Keratinocyte (primary cell): Measurements from ENCODE around the gene GPRIN2. TPM values are rescaled to one million over a fixed set of nuclear protein-coding genes. Genes with fewer than 3 reads are reported as not detected.

Source experiments
- DNase-seq: peaks from one replicate; pipeline ENCODE4 v3.0.0-alpha.2; 2011; ENCODE audit warnings: low read depth, missing footprints, low spot score
- FAIRE-seq: peaks from 2 replicates; lab custom pipeline; 2011; peaks lifted over from hg19 to GRCh38; lab: Jason Lieb, UNC
- H2AFZ ChIP-seq: 2 replicates; pipeline ENCODE4 v1.6.0; 2012; ENCODE audit warnings: low read length, control low read depth, inconsistent platforms; ENCODE audit not compliant: control insufficient read depth
- H3K27ac ChIP-seq: 2 replicates; pipeline ENCODE4 v1.5.1; 2011; ENCODE audit warnings: low read length; ENCODE audit not compliant: control insufficient read depth, insufficient read depth
- H3K27me3 ChIP-seq: 3 replicates; pipeline ENCODE4 v1.6.0; 2011; ENCODE audit warnings: low read length; ENCODE audit not compliant: control insufficient read depth, insufficient read depth; ENCODE audit errors: extremely low read depth
- H3K36me3 ChIP-seq, 2 experiments: 2 replicates in 1 of 2; 3 replicates in 1 of 2; pipeline ENCODE4 v1.5.1; 2011; ENCODE audit warnings: low read length in 2 of 2, mild to moderate bottlenecking in 1 of 2; ENCODE audit not compliant: control insufficient read depth in 2 of 2, insufficient read depth in 2 of 2; ENCODE audit errors: extremely low read depth in 1 of 2
- H3K4me1 ChIP-seq: 3 replicates; pipeline ENCODE4 v1.5.1; 2011; ENCODE audit warnings: low read length; ENCODE audit not compliant: control insufficient read depth, insufficient read depth; ENCODE audit errors: extremely low read depth
- H3K4me2 ChIP-seq: 3 replicates; pipeline ENCODE4 v1.6.0; 2011; ENCODE audit warnings: low read depth, low read length; ENCODE audit not compliant: control insufficient read depth, insufficient read depth; ENCODE audit errors: extremely low read depth
- H3K4me3 ChIP-seq, 3 experiments: fragments of 200-600 bp in 1 of 3; sonication (generic) in 1 of 3; 2 replicates in 2 of 3; 3 replicates in 1 of 3; pipeline ENCODE4 v1.5.1; 2011 to 2016; ENCODE audit warnings: low read length in 3 of 3, mild to moderate bottlenecking in 3 of 3, control low read depth in 2 of 3, inconsistent platforms in 1 of 3, low read depth in 1 of 3, mixed read lengths in 1 of 3, mixed run types in 1 of 3, moderate library complexity in 1 of 3; ENCODE audit not compliant: control insufficient read depth in 2 of 3, insufficient read depth in 2 of 3; ENCODE audit errors: extremely low read depth in 1 of 3
- H3K79me2 ChIP-seq: 2 replicates; pipeline ENCODE4 v1.6.0; 2012; ENCODE audit warnings: low read length; ENCODE audit not compliant: control insufficient read depth, insufficient read depth
- H3K9ac ChIP-seq: 3 replicates; pipeline ENCODE4 v1.6.0; 2011; ENCODE audit warnings: low read length; ENCODE audit not compliant: control insufficient read depth, insufficient read depth; ENCODE audit errors: extremely low read depth
- H3K9me1 ChIP-seq: 3 replicates; pipeline ENCODE4 v1.6.0; 2011; ENCODE audit warnings: low read length; ENCODE audit not compliant: control insufficient read depth, insufficient read depth; ENCODE audit errors: extremely low read depth
- H3K9me3 ChIP-seq: 2 replicates; pipeline ENCODE4 v1.5.1; 2012; ENCODE audit warnings: low read depth, low read length; ENCODE audit not compliant: control insufficient read depth
- H4K20me1 ChIP-seq: 3 replicates; pipeline ENCODE4 v1.6.0; 2011; ENCODE audit warnings: low read length; ENCODE audit not compliant: control insufficient read depth, insufficient read depth; ENCODE audit errors: extremely low read depth
- EZH2 ChIP-seq: IDR thresholded peaks from one replicate; pipeline ENCODE4 v1.6.1; 2012; ENCODE audit warnings: inconsistent platforms, mild to moderate bottlenecking, low read length, moderate library complexity
- dilution Hi-C: fragments of 300-500 bp; cut with MboI; formaldehyde crosslinking; loops from one replicate; pipeline ENCODE4 v1.7.0; 2020; ENCODE audit warnings: low sequenced_read_pairs; ENCODE audit not compliant: extremely low pct_ligation_motif_present
- polyA plus RNA-seq, 5 experiments: library from polyadenylated mRNA; depleted of rRNA in 3 of 5; stranded (reverse) in 3 of 5; stranded (forward) in 1 of 5; unstranded in 1 of 5; fragments of >200 nt; gene quantifications; 1 replicate in 1 of 5; 2 replicates in 3 of 5; 3 replicates in 1 of 5; pipeline versions ENCODE4 v1.2.1 to v1.2.3, GENCODE V29; 2011 to 2012; ENCODE audit warnings: missing spikeins in 2 of 5, low read depth in 1 of 5, low replicate concordance in 1 of 5
- TF ChIP-seq, protein P1 (sequence below), 3 experiments: IDR thresholded peaks in 1 of 3; conservative IDR thresholded peaks in 1 of 3; optimal IDR thresholded peaks in 1 of 3; 2 replicates in 2 of 3; 3 replicates in 1 of 3; pipeline versions ENCODE3 to v1.5.1; 2011; ENCODE audit warnings: low read length in 3 of 3, mild to moderate bottlenecking in 3 of 3, moderate library complexity in 2 of 3, control low read depth in 1 of 3, inconsistent platforms in 1 of 3; ENCODE audit not compliant: insufficient read depth in 2 of 3; ENCODE audit errors: extremely low read depth in 1 of 3

GPRIN2 gene
- polyA plus RNA-seq, 1 donor (not counting 4 experiments of a cell fraction or from before 2014, with no cell fraction given): 0.08 TPM

DNA sequence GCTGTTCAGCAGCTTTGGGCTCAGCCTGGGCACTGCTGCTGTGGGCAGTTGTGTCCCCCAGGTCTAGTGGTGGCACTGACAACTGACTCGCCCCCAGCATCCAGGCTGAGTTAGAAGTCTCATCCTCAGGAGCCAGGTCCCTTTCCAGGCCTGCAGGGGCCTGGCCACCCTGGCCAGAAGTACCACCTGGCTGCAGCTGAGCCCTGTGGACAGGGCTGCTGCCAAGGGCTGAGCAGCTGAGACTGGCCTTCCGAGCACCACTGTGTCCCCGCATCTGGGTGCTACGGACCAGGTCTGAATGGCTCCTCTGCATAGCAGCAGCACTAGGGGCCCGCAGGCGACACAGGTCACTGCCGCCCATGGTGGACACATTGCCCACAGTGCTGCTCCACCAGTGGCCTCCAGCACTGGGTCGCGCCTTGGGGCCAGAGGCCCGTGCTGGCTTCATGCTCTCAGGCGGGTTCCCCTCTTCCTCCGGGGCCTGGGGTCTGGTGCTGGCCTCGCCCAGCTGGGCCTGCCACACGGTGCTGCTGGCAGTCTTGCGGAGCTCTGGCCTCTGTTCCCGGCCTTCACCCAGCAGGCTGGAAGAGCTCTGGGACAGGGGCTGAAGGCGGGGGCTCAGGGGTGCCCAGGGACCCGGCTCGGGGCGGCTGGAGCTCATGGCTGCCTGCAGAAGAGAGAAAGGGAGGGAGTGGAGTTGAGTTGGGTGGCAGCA is 6.2 kb downstream of the GPRIN2 start:
- no peak overlapping the region for H2AFZ ChIP-seq
- FAIRE-seq (no peak), DNase-seq (no peak)
- TF ChIP-seq EZH2: no peak
- TF ChIP-seq, protein P1, sequence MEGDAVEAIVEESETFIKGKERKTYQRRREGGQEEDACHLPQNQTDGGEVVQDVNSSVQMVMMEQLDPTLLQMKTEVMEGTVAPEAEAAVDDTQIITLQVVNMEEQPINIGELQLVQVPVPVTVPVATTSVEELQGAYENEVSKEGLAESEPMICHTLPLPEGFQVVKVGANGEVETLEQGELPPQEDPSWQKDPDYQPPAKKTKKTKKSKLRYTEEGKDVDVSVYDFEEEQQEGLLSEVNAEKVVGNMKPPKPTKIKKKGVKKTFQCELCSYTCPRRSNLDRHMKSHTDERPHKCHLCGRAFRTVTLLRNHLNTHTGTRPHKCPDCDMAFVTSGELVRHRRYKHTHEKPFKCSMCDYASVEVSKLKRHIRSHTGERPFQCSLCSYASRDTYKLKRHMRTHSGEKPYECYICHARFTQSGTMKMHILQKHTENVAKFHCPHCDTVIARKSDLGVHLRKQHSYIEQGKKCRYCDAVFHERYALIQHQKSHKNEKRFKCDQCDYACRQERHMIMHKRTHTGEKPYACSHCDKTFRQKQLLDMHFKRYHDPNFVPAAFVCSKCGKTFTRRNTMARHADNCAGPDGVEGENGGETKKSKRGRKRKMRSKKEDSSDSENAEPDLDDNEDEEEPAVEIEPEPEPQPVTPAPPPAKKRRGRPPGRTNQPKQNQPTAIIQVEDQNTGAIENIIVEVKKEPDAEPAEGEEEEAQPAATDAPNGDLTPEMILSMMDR (optimal IDR thresholded peaks at IDR 0.05 in 1 of 3, IDR thresholded peaks at IDR 0.05 in 1 of 3, conservative IDR thresholded peaks at IDR 0.05 in 1 of 3; ENCODE audit: extremely low read depth in 1 of 3, insufficient read depth in 2 of 3, low read length in 3 of 3): no peak
- H3K4me2 ChIP-seq: no peak overlapping the region
- peaks cover 73% of the 10 kb centered on the region for H3K27me3 ChIP-seq
- dilution Hi-C loops: no loop called here
- H3K4me1 ChIP-seq: no peaks in the 10 kb centered on the region
- no peaks in the 10 kb centered on the region for H3K9me3 ChIP-seq
- no peak overlapping the region for H3K27ac ChIP-seq
- H3K79me2 ChIP-seq: no peaks in the 10 kb centered on the region
- H3K4me3 ChIP-seq: no peak overlapping the region
- H3K36me3 ChIP-seq: no peaks in the 10 kb centered on the region
- H3K9me1 ChIP-seq: no peaks in the 10 kb centered on the region
- H4K20me1 ChIP-seq: no peaks in the 10 kb centered on the region
- no peak overlapping the region for H3K9ac ChIP-seq

DNA sequence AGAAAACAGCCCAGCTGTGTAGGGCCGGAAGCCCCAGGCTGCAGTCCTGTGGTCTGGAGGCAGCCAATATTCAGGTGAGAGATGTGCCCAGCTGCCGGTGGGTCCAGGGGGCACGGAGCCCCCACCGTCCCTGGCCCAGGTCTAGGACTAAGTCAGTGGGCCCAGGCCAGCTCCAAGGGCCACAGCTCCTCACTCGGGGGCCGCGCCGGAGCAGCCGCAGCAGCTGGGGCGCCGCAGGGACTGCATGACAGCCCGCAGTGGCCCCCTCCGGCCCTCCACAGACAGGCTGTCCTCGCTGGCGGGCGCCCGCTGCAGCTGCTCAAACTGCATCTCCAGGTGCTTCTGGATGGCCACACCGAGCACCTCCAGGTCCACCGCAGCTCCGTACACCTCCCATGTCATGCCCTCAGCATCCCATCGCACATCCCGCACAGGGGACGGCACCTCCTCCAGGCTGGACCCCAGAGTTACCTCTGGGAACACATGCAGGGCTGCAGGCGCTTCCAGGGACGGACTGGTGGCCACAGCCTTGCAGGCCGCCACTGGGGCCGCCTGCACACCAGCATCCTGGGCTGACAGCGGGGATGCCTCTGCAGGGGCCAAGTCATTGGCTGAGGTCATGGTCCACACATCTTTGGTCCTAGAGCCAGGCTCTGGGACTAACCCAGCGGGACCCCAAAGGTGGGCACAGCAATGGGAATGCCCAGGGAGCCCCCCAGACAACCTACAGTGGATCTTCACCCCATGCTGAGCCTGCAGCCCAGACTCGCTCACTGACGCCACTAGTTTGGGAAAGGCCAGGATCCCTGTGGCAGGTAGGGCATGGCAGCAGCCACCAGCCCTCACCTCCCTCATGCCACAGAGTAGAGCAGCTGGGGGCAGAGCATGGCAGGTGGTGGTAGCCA is 7.0 kb downstream of the GPRIN2 start:
- dilution Hi-C loops: no loop called here
- Histone ChIP-seq H2AFZ (no peak overlapping the region), H3K27me3 (peaks cover 67% of the 10 kb centered on the region), H3K9me3 (no peaks in the 10 kb centered on the region), H3K4me1 (no peaks in the 10 kb centered on the region), H3K27ac (no peak overlapping the region), H3K9ac (no peak overlapping the region), H3K4me2 (no peak overlapping the region), H3K79me2 (no peaks in the 10 kb centered on the region), H3K36me3 (no peaks in the 10 kb centered on the region), H3K9me1 (no peaks in the 10 kb centered on the region), H3K4me3 (no peak overlapping the region), H4K20me1 (no peaks in the 10 kb centered on the region)
- no peak for TF ChIP-seq EZH2
- TF ChIP-seq, protein P1 (optimal IDR thresholded peaks at IDR 0.05 in 1 of 3, IDR thresholded peaks at IDR 0.05 in 1 of 3, conservative IDR thresholded peaks at IDR 0.05 in 1 of 3; ENCODE audit: extremely low read depth in 1 of 3, insufficient read depth in 2 of 3, low read length in 3 of 3): no peak
- no peak for FAIRE-seq
- no peak for DNase-seq
